ENCODE results near the gene CA10. TPM values are rescaled to one million over a fixed set of nuclear protein-coding genes. Genes with fewer than 3 reads are reported as not detected.

CA10 gene
- 0.90 and 2.2 TPM in 2 replicates for total RNA-seq (ENCODE audit: low replicate concordance)
- long read RNA-seq, partial matches to known transcripts = 0 of 1 reads
- long read RNA-seq, other reads (novel, unspliced or antisense) = 0 of 1 reads

DNA sequence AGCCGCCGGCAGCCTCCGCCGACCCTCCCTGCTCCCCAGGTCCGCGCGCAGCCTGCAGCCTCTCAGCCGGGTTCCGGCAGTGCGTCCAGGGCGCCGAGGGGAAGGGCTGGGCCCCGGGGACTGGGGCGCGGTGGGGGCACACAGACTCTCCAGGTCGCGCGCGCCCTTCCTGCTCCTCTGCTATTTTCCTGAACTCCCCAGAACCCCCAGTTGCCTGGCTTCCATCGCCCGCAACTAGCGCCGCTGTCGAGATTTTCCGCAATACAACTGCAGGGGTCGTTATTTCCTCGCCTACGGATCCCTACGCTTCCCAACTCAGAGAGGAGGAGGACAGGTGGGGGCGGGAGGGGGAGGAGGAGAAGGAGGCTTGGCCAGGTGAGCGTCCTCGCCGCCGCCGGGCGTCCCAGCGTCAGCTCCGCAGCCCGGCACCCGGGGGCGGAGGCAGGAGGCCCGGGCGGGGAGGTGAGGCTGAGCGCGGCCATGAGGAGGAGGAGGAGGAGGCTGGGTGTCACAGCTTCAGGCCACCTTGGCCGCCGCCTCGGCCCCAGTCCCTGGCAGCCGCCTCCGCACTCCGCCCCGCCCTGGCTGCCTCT, at the start of gene CA10:
TSS of gene CA10 (minus strand) at position 265 of the 593 bp plus-strand sequence.
- H3K4me1 Mint-ChIP-seq (ENCODE audit: unreplicated experiment) = peaks cover 5% of the 10 kb centered on the region
- H3K27me3 Mint-ChIP-seq = peaks cover 90% of the 10 kb centered on the region
- no peak for DNase-seq (ENCODE audit: extremely low spot score, unreplicated experiment)

GRCh38 chr17:52207796-52208195, 49.3 kb upstream of the CA10 start:
- TF ChIP-seq, protein P1, sequence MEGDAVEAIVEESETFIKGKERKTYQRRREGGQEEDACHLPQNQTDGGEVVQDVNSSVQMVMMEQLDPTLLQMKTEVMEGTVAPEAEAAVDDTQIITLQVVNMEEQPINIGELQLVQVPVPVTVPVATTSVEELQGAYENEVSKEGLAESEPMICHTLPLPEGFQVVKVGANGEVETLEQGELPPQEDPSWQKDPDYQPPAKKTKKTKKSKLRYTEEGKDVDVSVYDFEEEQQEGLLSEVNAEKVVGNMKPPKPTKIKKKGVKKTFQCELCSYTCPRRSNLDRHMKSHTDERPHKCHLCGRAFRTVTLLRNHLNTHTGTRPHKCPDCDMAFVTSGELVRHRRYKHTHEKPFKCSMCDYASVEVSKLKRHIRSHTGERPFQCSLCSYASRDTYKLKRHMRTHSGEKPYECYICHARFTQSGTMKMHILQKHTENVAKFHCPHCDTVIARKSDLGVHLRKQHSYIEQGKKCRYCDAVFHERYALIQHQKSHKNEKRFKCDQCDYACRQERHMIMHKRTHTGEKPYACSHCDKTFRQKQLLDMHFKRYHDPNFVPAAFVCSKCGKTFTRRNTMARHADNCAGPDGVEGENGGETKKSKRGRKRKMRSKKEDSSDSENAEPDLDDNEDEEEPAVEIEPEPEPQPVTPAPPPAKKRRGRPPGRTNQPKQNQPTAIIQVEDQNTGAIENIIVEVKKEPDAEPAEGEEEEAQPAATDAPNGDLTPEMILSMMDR (conservative IDR thresholded peaks at IDR 0.05) = no peak

More for the DNA sequence above, at the start of gene CA10:
- Mint-ChIP-seq H3K4me3 (peak within 1 kb of the TSS; percentile 82), H3K27ac (no peak within 1 kb of the TSS), H3K9me3 (no peaks in the 10 kb centered on the region), H3K36me3 (no peaks in the 10 kb centered on the region)
- TF ChIP-seq, protein P1 (conservative IDR thresholded peaks at IDR 0.05) = peak; percentile 49

DNA sequence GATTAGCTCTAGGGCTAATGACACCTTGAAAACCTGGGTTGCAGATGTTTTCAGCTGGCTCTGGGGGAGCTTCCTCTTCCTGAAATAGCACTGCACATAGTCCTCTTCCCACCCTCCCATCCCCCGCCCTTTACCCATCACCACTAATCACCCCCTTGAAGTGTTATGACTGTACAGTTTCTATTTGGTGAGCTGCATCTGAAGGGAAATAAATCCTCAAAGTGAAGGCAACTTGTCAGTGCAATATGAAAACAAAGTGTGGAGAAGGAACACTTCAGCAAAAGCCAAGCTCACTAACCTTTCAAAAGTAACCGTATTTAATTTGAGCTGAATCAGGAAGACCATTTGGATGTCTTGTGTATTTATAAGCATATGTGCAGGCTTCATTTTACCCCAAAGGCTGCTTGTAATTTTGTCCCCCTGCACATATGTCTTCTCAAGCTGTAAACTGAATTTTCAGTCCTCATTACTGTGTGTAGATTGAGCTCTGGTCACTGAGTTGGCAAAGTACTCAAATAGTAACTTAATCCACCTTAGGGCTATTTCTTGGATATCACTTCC, 44.1 kb upstream of the CA10 start:
- Mint-ChIP-seq H3K27ac (no peak overlapping the region), H3K9me3 (no peaks in the 10 kb centered on the region), H3K27me3 (peaks cover 12% of the 10 kb centered on the region), H3K4me3 (no peak overlapping the region), H3K36me3 (no peaks in the 10 kb centered on the region), H3K4me1 (ENCODE audit: unreplicated experiment) (no peaks in the 10 kb centered on the region)
- no peak for DNase-seq (ENCODE audit: extremely low spot score, unreplicated experiment)
- TF ChIP-seq, protein P1 (conservative IDR thresholded peaks at IDR 0.05) = no peak

More at GRCh38 chr17:52207796-52208195, 49.3 kb upstream of the CA10 start:
- no peak for DNase-seq (ENCODE audit: extremely low spot score, unreplicated experiment)
- Mint-ChIP-seq H3K4me3 (no peak overlapping the region), H3K27ac (no peak overlapping the region), H3K36me3 (no peaks in the 10 kb centered on the region), H3K27me3 (peaks cover 15% of the 10 kb centered on the region), H3K4me1 (ENCODE audit: unreplicated experiment) (no peaks in the 10 kb centered on the region), H3K9me3 (no peaks in the 10 kb centered on the region)

DNA sequence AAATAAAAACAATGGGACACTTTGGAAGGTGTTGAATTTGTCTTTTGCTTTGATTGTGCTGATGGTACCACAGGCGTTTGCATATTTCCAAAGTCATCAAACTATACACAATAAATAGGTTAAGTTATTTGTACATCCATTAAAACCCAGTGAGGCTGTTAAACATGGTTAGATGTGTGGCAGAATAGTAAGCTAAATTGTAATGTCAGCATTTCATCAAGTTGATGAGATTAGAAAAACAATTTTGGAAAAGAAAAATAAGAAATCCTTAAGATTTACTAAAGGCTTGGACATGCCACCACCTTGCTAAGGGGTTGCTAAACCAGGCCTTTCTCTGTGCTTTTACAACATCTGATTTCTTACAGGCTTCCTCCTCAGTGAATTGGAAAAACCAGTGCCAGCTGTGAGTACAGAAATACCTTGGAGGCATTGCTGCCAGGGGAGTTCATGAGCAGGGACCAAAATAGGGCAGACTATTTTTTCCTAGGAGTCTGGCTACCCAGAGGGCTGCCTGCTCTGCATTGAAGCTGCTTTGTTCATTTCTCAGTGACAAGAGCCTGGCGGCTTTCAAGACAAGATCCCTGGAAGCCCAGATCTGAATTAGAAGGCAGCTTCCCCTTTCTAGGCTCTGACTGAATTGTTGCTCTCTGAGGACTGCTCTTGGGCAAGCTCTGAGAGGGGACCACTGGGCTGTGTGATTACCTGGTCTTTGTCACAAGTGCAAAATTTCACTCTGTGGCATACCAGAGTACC, 43.4 kb upstream of the CA10 start:
- H3K9me3 Mint-ChIP-seq = no peaks in the 10 kb centered on the region
- H3K27ac Mint-ChIP-seq = no peak overlapping the region
- H3K4me1 Mint-ChIP-seq (ENCODE audit: unreplicated experiment) = no peaks in the 10 kb centered on the region
- no peak for DNase-seq (ENCODE audit: extremely low spot score, unreplicated experiment)
- peaks cover 12% of the 10 kb centered on the region for H3K27me3 Mint-ChIP-seq
- H3K4me3 Mint-ChIP-seq = no peak overlapping the region
- no peaks in the 10 kb centered on the region for H3K36me3 Mint-ChIP-seq
- TF ChIP-seq, protein P1 (conservative IDR thresholded peaks at IDR 0.05) = no peak

- no peak for DNase-seq (ENCODE audit: extremely low spot score, unreplicated experiment)
- no peak overlapping the region for H3K27ac Mint-ChIP-seq
- no peaks in the 10 kb centered on the region for H3K4me1 Mint-ChIP-seq (ENCODE audit: unreplicated experiment)
- H3K4me3 Mint-ChIP-seq = no peak overlapping the region
- H3K27me3 Mint-ChIP-seq = peaks cover 7% of the 10 kb centered on the region
- TF ChIP-seq, protein P1 (conservative IDR thresholded peaks at IDR 0.05) = no peak
- no peaks in the 10 kb centered on the region for H3K9me3 Mint-ChIP-seq
- no peaks in the 10 kb centered on the region for H3K36me3 Mint-ChIP-seq
Measured at GRCh38 chr17:52191491-52191890, 33.0 kb upstream of the CA10 start.

All from type B pancreatic cell (in vitro differentiated cells).